Raji (cell line): ENCODE measurements around the gene EFNA5.

Experiments
- POLR2A ChIP-seq: IDR thresholded peaks from 2 replicates; pipeline ENCODE4 v1.6.1; 2011; ENCODE audit warnings: low read depth, low read length, control low read depth; ENCODE audit not compliant: insufficient read depth

EFNA5 gene

DNA sequence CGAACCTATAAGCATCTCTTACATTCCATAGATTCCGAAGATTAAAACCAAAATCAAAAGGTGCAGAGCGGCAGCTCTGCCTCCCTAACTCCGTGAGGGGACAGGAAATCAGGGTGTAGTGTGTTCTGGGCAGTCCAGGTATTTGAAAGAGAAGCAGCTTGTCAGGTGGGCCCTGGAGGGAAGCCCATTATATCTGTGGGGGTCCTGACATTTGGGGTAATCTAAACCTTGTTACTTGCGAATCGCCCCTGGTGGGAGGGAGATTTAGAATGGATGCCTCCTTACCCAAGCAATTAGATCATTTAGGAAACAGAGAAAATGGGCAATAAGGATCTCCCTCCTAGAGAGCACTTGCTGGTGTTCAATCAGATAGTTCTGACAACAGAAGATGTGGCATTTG lies 126.9 kb downstream of the EFNA5 start:
- TF ChIP-seq POLR2A, result no peak

- no peak for TF ChIP-seq POLR2A
Observed at GRCh38 chr5:107542831-107543231, 127.9 kb downstream of the EFNA5 start.

- TF ChIP-seq POLR2A, result no peak
Observed at GRCh38 chr5:107542428-107542827, 128.3 kb downstream of the EFNA5 start.

DNA sequence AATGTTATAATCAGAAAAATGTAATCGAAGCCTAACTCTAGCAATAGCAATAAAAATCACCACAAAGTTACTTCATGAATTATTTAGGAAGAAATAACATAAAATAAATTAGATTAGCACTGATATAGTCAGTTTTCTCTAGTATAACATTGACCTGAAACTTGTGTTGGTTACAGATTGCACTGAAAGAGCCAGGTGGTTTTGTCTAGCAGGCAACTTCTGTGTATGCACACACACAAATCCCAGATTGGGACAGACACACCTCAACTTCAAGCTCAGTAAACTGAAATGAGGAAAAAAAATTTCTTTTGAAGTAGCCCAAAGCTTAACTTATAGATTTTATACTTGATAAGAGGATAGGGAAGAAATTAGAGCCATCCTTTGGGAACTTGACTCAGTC lies 129.3 kb downstream of the EFNA5 start:
- no peak for TF ChIP-seq POLR2A

- no peak for TF ChIP-seq POLR2A
Observed at GRCh38 chr5:107539726-107540330, 130.9 kb downstream of the EFNA5 start.

- no peak for TF ChIP-seq POLR2A
Observed at GRCh38 chr5:107538805-107539445, 131.8 kb downstream of the EFNA5 start.

DNA sequence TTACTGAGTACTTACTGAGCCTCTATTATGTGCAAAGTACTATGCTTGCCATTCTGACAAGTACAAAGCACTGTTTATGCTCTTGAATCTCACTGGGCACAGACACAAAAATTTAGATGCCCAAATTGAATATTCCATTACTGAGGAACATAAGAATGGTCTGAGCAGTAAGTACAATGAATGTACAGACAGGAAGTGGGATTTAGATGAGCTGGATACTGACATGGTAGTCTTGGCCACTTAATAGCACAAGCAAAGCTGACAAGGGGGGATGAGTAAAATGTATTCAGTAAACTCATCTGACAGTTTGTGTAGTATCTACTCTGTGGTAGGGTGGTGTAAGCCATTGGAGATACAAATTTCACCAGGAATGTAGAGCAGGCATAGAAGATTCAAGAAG lies 132.4 kb downstream of the EFNA5 start:
- no peak for TF ChIP-seq POLR2A

GRCh38 chr5:107535849-107536248 lies 134.9 kb downstream of the EFNA5 start:
- no peak for TF ChIP-seq POLR2A

DNA sequence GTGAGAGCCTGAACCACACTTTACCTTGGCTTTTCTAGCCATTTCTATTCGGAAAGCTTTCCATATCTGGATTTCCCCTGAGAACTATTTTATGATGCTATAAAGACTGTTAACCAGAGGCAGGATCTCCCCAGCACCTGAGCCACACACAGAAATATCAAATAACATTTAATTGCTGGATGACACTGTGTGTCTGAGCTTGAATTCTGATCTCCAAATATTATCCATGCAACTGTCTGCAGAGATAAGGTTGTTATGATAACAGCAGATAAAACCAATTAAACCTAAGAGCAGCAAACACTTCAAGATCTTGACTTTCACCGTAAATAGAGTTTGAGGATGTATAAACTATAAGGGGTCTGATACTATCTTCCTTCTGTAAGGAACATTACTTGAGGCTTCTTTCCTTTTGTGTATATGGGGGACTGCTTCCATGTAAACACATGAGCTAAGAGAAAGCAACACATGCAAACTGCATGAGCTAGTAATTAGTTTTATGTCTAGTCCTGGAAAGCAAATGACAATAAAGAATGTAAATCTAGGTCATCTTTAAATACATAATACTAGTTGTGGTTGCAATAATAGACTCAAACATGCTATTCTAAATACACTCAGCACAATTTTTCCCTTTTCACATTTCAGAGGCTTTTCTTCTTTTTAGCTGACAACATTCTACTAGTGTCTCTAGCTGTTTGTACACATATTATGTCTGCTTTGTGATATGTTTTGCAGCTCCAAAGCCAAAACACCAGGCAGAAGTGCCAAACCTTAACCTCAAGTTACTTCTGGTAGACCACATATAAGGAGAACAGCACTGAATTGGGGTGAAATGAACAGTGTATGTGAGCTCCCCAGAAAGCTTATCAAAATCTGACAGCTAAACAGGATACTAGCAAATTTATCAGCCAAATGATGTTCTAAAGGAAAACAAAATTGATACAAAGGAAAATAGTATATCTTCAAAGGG lies 136.5 kb downstream of the EFNA5 start:
- no peak for TF ChIP-seq POLR2A

GRCh38 chr5:107532916-107533315 lies 137.8 kb downstream of the EFNA5 start:
- no peak for TF ChIP-seq POLR2A

DNA sequence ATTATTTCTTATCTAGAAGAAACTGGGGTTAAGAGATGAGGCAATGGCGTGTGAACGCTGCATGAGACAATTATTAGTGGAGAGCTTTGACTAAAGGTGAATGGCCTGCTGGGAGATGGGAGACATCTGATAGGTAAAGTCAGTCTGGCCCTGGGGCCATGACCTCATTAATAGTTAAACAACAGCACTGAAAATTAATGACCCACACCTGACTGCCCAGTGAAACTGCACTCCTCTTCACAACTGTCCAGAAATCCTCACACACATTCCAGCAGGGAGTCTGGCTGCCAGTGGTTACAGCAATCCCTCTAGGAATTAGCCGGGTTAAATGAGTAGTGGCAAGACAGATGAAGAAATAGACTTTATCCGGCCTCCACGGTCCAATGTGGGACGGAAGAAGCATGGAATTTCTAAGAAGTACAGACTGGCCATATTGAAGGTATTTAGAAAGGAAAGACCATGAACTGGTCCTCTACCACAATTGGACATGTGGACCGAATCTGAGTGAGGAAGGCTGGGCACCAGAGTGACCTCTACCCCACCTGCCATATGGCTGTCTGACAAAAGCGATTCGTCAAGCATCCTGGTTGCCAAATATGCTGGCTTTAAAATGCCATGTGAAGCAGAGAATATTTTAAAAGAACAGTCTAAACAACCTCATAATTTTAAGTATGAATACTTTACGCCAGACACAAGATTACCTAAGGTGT lies 138.4 kb downstream of the EFNA5 start:
- no peak for TF ChIP-seq POLR2A

- no peak for TF ChIP-seq POLR2A
Observed at GRCh38 chr5:107531308-107531707, 139.4 kb downstream of the EFNA5 start.

DNA sequence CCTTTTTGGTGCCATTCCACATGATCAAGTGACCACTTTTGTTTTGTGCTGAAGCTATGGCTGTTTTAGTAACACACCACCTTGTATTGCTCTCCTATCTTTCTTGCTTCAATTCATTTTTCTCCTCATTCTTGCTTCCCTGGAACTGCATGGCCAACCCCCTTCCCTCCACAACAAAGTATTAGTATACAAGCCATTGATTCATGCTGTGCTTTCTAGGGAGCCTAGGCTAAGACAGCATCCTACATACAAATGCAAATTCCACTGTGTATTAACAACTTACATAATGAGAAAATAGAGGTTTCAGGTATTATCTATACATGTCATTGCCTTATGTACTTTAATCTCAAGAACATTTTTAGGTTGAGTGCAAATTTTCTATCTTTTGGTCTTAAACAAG lies 141.1 kb downstream of the EFNA5 start:
- TF ChIP-seq POLR2A, result no peak

DNA sequence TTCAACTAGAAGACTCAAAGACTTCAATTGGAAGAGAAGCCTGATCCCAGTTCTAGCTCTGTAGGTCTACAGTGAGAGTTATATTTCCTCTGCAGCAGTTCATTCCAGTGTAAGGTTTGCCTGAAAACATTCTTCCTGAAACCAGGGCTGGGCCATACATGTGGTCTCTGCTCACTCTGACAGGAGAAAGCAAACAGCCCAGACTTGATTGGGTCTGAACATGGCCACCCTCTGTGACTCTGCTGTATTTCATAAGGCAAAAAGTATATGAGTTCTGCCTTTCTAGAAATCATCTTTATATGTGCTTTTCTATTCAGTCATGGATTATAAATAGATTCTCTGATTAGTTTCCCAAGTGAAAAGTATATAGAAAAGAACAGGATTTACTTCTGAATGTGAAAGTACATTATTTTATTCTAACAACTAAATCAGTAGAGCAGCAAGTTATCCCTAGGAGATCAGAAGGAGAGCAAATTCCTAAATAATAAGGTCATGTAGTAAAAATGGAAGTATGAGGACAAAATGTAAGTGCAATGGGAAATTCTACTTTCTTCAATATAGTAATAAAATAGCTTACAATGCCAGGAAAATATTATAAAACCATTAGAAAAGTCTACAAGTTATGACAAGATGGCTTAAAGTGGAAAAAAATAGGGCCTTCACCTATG lies 144.3 kb downstream of the EFNA5 start:
- no peak for TF ChIP-seq POLR2A

DNA sequence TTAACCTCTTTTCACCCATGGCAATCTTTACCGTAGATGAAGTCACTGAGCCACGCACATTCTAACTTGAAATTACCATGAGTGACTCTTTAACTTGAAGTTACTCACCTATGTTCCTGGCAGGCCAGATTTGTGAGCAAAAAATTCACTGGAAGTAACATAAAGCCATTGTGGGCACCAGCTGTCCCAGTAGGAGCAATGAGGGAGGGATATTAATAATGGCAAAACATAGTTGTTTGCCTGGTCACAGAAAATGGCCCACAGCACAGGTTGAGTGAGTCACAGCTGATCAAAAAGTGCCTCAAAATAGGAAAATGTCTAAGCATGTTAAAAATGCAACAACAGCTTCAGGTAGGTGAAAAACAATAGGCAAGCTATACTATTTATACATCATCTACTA lies 146.6 kb downstream of the EFNA5 start:
- no peak for TF ChIP-seq POLR2A

- no peak for TF ChIP-seq POLR2A
Observed at GRCh38 chr5:107523029-107523680, 147.6 kb downstream of the EFNA5 start.
